Brain microvascular endothelial cell (primary cell): ENCODE data around the gene SMC3.
"Not testable (repeated sequence)": the region's sequence is repeated elsewhere in the genome, so short reads cannot be mapped to it uniquely, and the experiment has no call there.

Experiments
- DNase-seq: peaks from one replicate; pipeline ENCODE4 v3.0.0-alpha.2; 2020
- H3K27ac ChIP-seq: fragments of 250-450 bp; sonication (Bioruptor Pico); 2 replicates; pipeline ENCODE4 v1.5.1; 2020; ENCODE audit warnings: mild to moderate bottlenecking, moderate library complexity
- H3K27me3 ChIP-seq: fragments of 250-450 bp; sonication (Bioruptor Pico); replicated peaks from 2 replicates; pipeline ENCODE4 v1.5.1; 2020; ENCODE audit warnings: mild to moderate bottlenecking
- H3K36me3 ChIP-seq: fragments of 250-450 bp; sonication (Bioruptor Pico); replicated peaks from 2 replicates; pipeline ENCODE4 v1.5.1; 2020; ENCODE audit warnings: mild to moderate bottlenecking
- H3K4me3 ChIP-seq: 2 replicates; pipeline ENCODE4 v1.5.1; 2011; ENCODE audit warnings: low read depth, mild to moderate bottlenecking, control low read depth, low read length, moderate library complexity
- CTCF ChIP-seq: IDR thresholded peaks from 2 replicates; pipeline ENCODE4 v1.5.1; 2011; ENCODE audit warnings: low read depth, mild to moderate bottlenecking, moderate library complexity, low read length, control low read depth, inconsistent platforms; ENCODE audit errors: missing control alignments
- in situ Hi-C: cut with HindIII; loops from 2 replicates; pipeline ENCODE4 v1.10.0; 2017; ENCODE audit warnings: low sequenced_read_pairs, low pct_ligation_motif_present

SMC3 gene

GRCh38 chr10:110530131-110530831 is 37.2 kb upstream of the SMC3 start:
- peak overlapping the region; percentile 30 for H3K4me3 ChIP-seq
- H3K27ac ChIP-seq = peak overlapping the region; percentile 77
- DNase-seq = peak; percentile 68
- H3K27me3 ChIP-seq = no peaks in the 10 kb centered on the region
- no peaks in the 10 kb centered on the region for H3K36me3 ChIP-seq
- in situ Hi-C loops = loop anchor here (25.0 kb wide), 1 partner anchor 193 kb away; no protein-coding TSS in a partner anchor
- TF ChIP-seq CTCF = no peak

- Histone ChIP-seq H3K27me3 (no peaks in the 10 kb centered on the region), H3K36me3 (no peaks in the 10 kb centered on the region), H3K27ac (no peak overlapping the region), H3K4me3 (no peak overlapping the region)
- DNase-seq = no peak
- no peak for TF ChIP-seq CTCF
- in situ Hi-C loops = loop anchor here (25.0 kb wide), 1 partner anchor 194 kb away; no protein-coding TSS in a partner anchor
Observed at GRCh38 chr10:110531687-110532086, 35.8 kb upstream of the SMC3 start.

DNA sequence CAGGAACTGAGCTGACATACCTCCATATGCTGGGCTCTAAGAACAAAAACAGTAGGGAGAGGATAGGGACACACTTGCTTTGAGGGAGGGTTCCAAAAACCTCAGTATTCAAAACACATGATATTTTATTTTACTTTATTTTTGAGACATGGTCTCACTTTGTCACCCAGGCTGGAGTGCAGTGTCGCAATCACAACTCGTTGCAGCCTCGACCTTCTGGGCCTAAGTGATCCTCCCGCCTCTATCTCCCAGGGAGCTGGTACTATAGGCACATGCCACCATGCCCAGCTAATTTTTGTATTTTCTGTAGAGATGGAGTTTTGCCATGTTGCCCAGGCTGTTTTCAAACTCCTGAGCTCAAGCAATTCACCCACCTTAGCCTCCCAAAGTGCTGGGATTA is 34.9 kb upstream of the SMC3 start:
- not testable (repeated sequence) for DNase-seq, H3K27me3 ChIP-seq
- in situ Hi-C loops = loop anchor here (25.0 kb wide), 1 partner anchor 195 kb away; no protein-coding TSS in a partner anchor

GRCh38 chr10:110533149-110533548 is 34.3 kb upstream of the SMC3 start:
- Histone ChIP-seq H3K36me3 (no peaks in the 10 kb centered on the region), H3K27me3 (no peaks in the 10 kb centered on the region), H3K4me3 (no peak overlapping the region), H3K27ac (no peak overlapping the region)
- in situ Hi-C loops = loop anchor here (25.0 kb wide), 1 partner anchor 196 kb away; no protein-coding TSS in a partner anchor
- no peak for DNase-seq
- no peak for TF ChIP-seq CTCF

More for the DNA sequence above, 34.9 kb upstream of the SMC3 start:
- not testable (repeated sequence) for H3K27ac ChIP-seq, H3K4me3 ChIP-seq, H3K36me3 ChIP-seq

GRCh38 chr10:110534571-110534970 is 32.9 kb upstream of the SMC3 start:
- DNase-seq = no peak
- in situ Hi-C loops = loop anchor here (25.0 kb wide), 1 partner anchor 197 kb away; no protein-coding TSS in a partner anchor

More at GRCh38 chr10:110534571-110534970, 32.9 kb upstream of the SMC3 start:
- no peak overlapping the region for H3K4me3 ChIP-seq
- TF ChIP-seq CTCF = no peak
- no peaks in the 10 kb centered on the region for H3K27me3 ChIP-seq
- no peak overlapping the region for H3K27ac ChIP-seq
- no peaks in the 10 kb centered on the region for H3K36me3 ChIP-seq
